Prostate gland (tissue), 2 donors: Measurements from ENCODE around the gene HERC3.

ENCODE experiments used
- CTCF ChIP-seq, 4 experiments: fragments of 200-600 bp in 2 of 4; fragments of 450-650 bp in 2 of 4; sonication (generic) in 2 of 4; IDR thresholded peaks; 1 replicate in 3 of 4; 2 replicates in 1 of 4; pipeline ENCODE4 v1.5.1; 2016 to 2019; ENCODE audit warnings: antibody characterized with exemption in 4 of 4, mild to moderate bottlenecking in 2 of 4, moderate library complexity in 2 of 4
- POLR2A ChIP-seq: fragments of 450-650 bp; IDR thresholded peaks from one replicate; pipeline ENCODE4 v1.6.1; 2016; ENCODE audit warnings: antibody characterized with exemption, mild to moderate bottlenecking
- POLR2AphosphoS5 ChIP-seq: sonication (generic); formaldehyde crosslinking; IDR thresholded peaks from one replicate; pipeline ENCODE4 v1.6.1; 2017; ENCODE audit warnings: antibody characterized with exemption

GRCh38 chr4:88754796-88755195, 162.5 kb downstream of the HERC3 start:
- TF ChIP-seq POLR2AphosphoS5 = no peak
- no peak for TF ChIP-seq CTCF (IDR thresholded peaks at IDR 0.05)
- no peak for TF ChIP-seq POLR2A
